HCT116 (cell line): ENCODE measurements around the gene RILPL1. TPM values are rescaled to one million over a fixed set of nuclear protein-coding genes. Genes with fewer than 3 reads are reported as not detected.

Experiments used
- ATAC-seq: fragments of 200-7000 bp; cut with Tn5 transposase; 2 replicates; pipeline ENCODE4 v1.9.1; 2020; ENCODE audit warnings: mild to moderate bottlenecking, moderate library complexity
- BruUV-seq: library from RNA; stranded (reverse); fragments of 400-500 nt; replicated peaks from 2 replicates; lab custom pipeline; 2021; lab: Mats Ljungman, UMichigan
- CTCF ChIA-PET: fragments of 300-600 bp; sonication (Branson Sonifier 250); formaldehyde crosslinking; loops from one replicate; lab custom pipeline; 2021; ENCODE audit warnings: antibody characterized with exemption; lab: Charles Lee
- POLR2A ChIA-PET: fragments of 300-600, 350-600 bp; sonication (Branson Sonifier 250); formaldehyde crosslinking; loops from one replicate; lab custom pipeline; 2021; ENCODE audit warnings: antibody characterized with exemption; lab: Charles Lee
- RAD21 ChIA-PET, 2 experiments: fragments of 300-600 bp; sonication (Branson Sonifier 250); formaldehyde crosslinking; loops; one replicate each; lab custom pipeline; 2023; ENCODE audit warnings: low total read pairs in 2 of 2; ENCODE audit not compliant: uncharacterized antibody in 2 of 2, unreplicated experiment in 2 of 2, low non-redundant PET in 1 of 2; lab: Charles Lee
- DNase-seq: peaks from one replicate; pipeline ENCODE4 v3.0.0-alpha.2; 2010; ENCODE audit warnings: low read depth, low spot score
- H2AFZ ChIP-seq: fragments of 200-600 bp; shearing (Covaris generic), sonication (generic); 2 replicates; pipeline ENCODE4 v1.6.1; 2017; ENCODE audit warnings: low read depth, mixed run types, mixed read lengths, antibody characterized with exemption, low read length; ENCODE audit not compliant: poor library complexity, severe bottlenecking
- H3K27ac ChIP-seq: 2 replicates; pipeline ENCODE4 v1.5.1; 2012; ENCODE audit warnings: low read depth, low read length
- H3K27me3 ChIP-seq: fragments of 200-600 bp; sonication (generic); 2 replicates; pipeline ENCODE4 v1.6.1; 2016; ENCODE audit warnings: mixed run types, low read length, mixed read lengths; ENCODE audit not compliant: insufficient read depth
- H3K36me3 ChIP-seq, 2 experiments: fragments of 200-500 bp in 1 of 2; fragments of 200-600 bp in 1 of 2; sonication (Bioruptor generic) in 1 of 2; sonication (generic) in 1 of 2; 2 replicates each; pipeline versions ENCODE4 v1.5.1 to v1.6.1; 2014 to 2016; ENCODE audit warnings: low read length in 2 of 2, inconsistent platforms in 1 of 2, mixed read lengths in 1 of 2, mixed run types in 1 of 2; ENCODE audit not compliant: insufficient read depth in 2 of 2, control insufficient read depth in 1 of 2
- H3K4me1 ChIP-seq, 2 experiments: fragments of 200-600 bp in 1 of 2; sonication (generic) in 1 of 2; 2 replicates each; pipeline versions ENCODE4 v1.5.1 to v1.6.1; 2012 to 2017; ENCODE audit warnings: low read length in 2 of 2, inconsistent platforms in 1 of 2, mild to moderate bottlenecking in 1 of 2, mixed read lengths in 1 of 2, mixed run types in 1 of 2, moderate library complexity in 1 of 2; ENCODE audit not compliant: insufficient read depth in 2 of 2, control insufficient read depth in 1 of 2
- H3K4me2 ChIP-seq: fragments of 200-600 bp; sonication (generic); 2 replicates; pipeline ENCODE4 v1.6.1; 2017; ENCODE audit warnings: mixed run types, low read length, mixed read lengths
- H3K4me3 ChIP-seq, 2 experiments: fragments of 200-600 bp in 1 of 2; sonication (generic) in 1 of 2; replicated peaks in 1 of 2; 2 replicates each; pipeline ENCODE4 v1.5.1; 2011 to 2016; ENCODE audit warnings: low read length in 2 of 2, control low read depth in 1 of 2, low read depth in 1 of 2, mild to moderate bottlenecking in 1 of 2, mixed read lengths in 1 of 2, mixed run types in 1 of 2
- H3K79me2 ChIP-seq: fragments of 200-600 bp; sonication (generic); 2 replicates; pipeline ENCODE4 v1.6.1; 2017; ENCODE audit warnings: mild to moderate bottlenecking, mixed run types, low read length, moderate library complexity, mixed read lengths; ENCODE audit not compliant: insufficient read depth
- H3K9ac ChIP-seq: fragments of 200-600 bp; sonication (generic); 2 replicates; pipeline ENCODE4 v1.6.1; 2016; ENCODE audit warnings: low read length, mixed read lengths
- H3K9me2 ChIP-seq: fragments of 200-600 bp; sonication (generic), shearing (Covaris generic); 2 replicates; pipeline ENCODE4 v1.6.1; 2017; ENCODE audit warnings: mixed run types, mild to moderate bottlenecking, moderate library complexity; ENCODE audit not compliant: insufficient read depth
- H3K9me3 ChIP-seq, 2 experiments: fragments of 200-500 bp in 1 of 2; fragments of 200-600 bp in 1 of 2; sonication (Bioruptor generic) in 1 of 2; sonication (generic) in 1 of 2; 2 replicates each; pipeline ENCODE4 v1.6.1; 2014 to 2017; ENCODE audit warnings: low read length in 2 of 2, mixed read lengths in 2 of 2, inconsistent platforms in 1 of 2, low read depth in 1 of 2, mild to moderate bottlenecking in 1 of 2, mixed run types in 1 of 2, moderate library complexity in 1 of 2; ENCODE audit not compliant: control insufficient read depth in 1 of 2, insufficient read depth in 1 of 2
- H4K20me1 ChIP-seq: fragments of 200-600 bp; sonication (generic), shearing (Covaris generic); 2 replicates; pipeline ENCODE4 v1.6.1; 2017; ENCODE audit warnings: mixed run types, mild to moderate bottlenecking, moderate library complexity; ENCODE audit not compliant: insufficient read depth
- EGR1 ChIP-seq: IDR thresholded peaks from 2 replicates; pipeline ENCODE4 v1.6.1; 2012; ENCODE audit warnings: low read depth
- ELF1 ChIP-seq: IDR thresholded peaks from 2 replicates; pipeline ENCODE4 v1.6.1; 2012; ENCODE audit warnings: low read depth, borderline replicate concordance
- EZH2 ChIP-seq: fragments of 200-600 bp; sonication (generic); IDR thresholded peaks from 2 replicates; pipeline ENCODE4 v1.6.1; 2017; ENCODE audit warnings: antibody characterized with exemption, mixed run types
- FOSL1 ChIP-seq: IDR thresholded peaks from 2 replicates; pipeline ENCODE4 v1.6.1; 2012; ENCODE audit warnings: low read depth
- RAD21 ChIP-seq: IDR thresholded peaks from 2 replicates; pipeline ENCODE4 v1.6.1; 2012; ENCODE audit warnings: low read depth, mild to moderate bottlenecking
- SIN3A ChIP-seq: IDR thresholded peaks from 2 replicates; pipeline ENCODE4 v1.6.1; 2012; ENCODE audit warnings: low read depth
- SP1 ChIP-seq: IDR thresholded peaks from 2 replicates; pipeline ENCODE4 v1.6.1; 2012; ENCODE audit warnings: low read depth
- SRF ChIP-seq: IDR thresholded peaks from 2 replicates; pipeline ENCODE4 v1.6.1; 2012; ENCODE audit warnings: low read depth
- YY1 ChIP-seq: IDR thresholded peaks from 2 replicates; pipeline ENCODE4 v1.6.1; 2011; ENCODE audit warnings: low read length, low read depth, moderate library complexity, mild to moderate bottlenecking; ENCODE audit not compliant: insufficient replicate concordance; ENCODE audit errors: extremely low read depth
- ZBTB33 ChIP-seq: IDR thresholded peaks from 2 replicates; pipeline ENCODE4 v1.6.1; 2011; ENCODE audit warnings: mild to moderate bottlenecking, low read length, moderate library complexity; ENCODE audit not compliant: insufficient replicate concordance; ENCODE audit errors: extremely low read depth
- ZFX ChIP-seq: fragments of 450-650 bp; IDR thresholded peaks from 2 replicates; pipeline ENCODE4 v1.6.1; 2017
- ZNF274 ChIP-seq: fragments of 200-500 bp; sonication (Bioruptor generic); IDR thresholded peaks from 2 replicates; pipeline ENCODE4 v1.6.1; 2014; ENCODE audit warnings: mild to moderate bottlenecking, low read depth, low read length, inconsistent platforms
- intact Hi-C: fragments of 100-400 bp; cut with micrococcal nuclease; formaldehyde crosslinking; loops from 2 replicates; pipeline ENCODE4 v1.10.0; 2022
- total RNA-seq: library from RNA; stranded (reverse); gene quantifications from one replicate; pipeline ENCODE4 v1.2.1, GENCODE V29; 2021; ENCODE audit not compliant: unreplicated experiment
- TF ChIP-seq, protein P1 (sequence below), 3 experiments: fragments of 200-600 bp in 1 of 3; sonication (generic) in 1 of 3; IDR thresholded peaks in 2 of 3; conservative IDR thresholded peaks in 1 of 3; 2 replicates each; pipeline ENCODE4 v1.5.1; 2012 to 2017; ENCODE audit warnings: low read depth in 2 of 3, low read length in 2 of 3, antibody characterized with exemption in 1 of 3, borderline replicate concordance in 1 of 3, control low read depth in 1 of 3, mild to moderate bottlenecking in 1 of 3, mixed read lengths in 1 of 3, mixed run types in 1 of 3, moderate library complexity in 1 of 3; ENCODE audit not compliant: insufficient read depth in 1 of 3
- TF ChIP-seq, protein P2 (sequence below): IDR thresholded peaks from 2 replicates; pipeline ENCODE4 v1.6.1; 2012; ENCODE audit warnings: low read depth

Gene RILPL1
- total RNA-seq, 1 experiment from 2014 or later = 11.8 TPM

DNA sequence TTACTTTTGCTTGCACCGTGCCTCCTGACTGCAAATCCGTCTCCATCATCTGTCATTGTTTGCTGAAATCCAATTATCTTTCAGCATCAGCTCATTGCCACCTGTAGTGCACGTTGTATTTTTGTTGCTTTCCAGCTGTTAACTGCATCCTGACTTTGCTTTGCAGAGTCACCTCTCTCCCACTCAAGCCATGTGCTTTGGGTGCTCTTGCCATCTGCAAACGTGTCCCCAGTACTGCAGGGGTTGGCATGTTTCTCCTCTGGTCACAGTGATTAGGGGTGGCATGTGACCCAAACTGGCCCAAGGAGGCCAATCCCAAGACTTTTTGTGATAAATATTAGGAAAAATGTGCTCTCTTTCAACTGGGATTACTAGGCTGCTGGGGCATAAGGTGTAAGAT, 40.4 kb upstream of the RILPL1 start:
- Histone ChIP-seq H3K27me3 (no peaks in the 10 kb centered on the region), H3K9me3 (peaks cover 0 to 6% of the 10 kb centered on the region in 2 experiments; a peak in 1 of 4 replicates), H2AFZ (no peak overlapping the region), H3K4me3 (no peak overlapping the region), H3K9ac (no peak overlapping the region), H3K79me2 (no peaks in the 10 kb centered on the region), H3K27ac (no peak overlapping the region), H3K4me2 (no peak overlapping the region), H4K20me1 (no peaks in the 10 kb centered on the region), H3K4me1 (peaks cover 12 to 23% of the 10 kb centered on the region in 2 experiments; a peak in 3 of 4 replicates), H3K36me3 (no peaks in the 10 kb centered on the region), H3K9me2 (no peaks in the 10 kb centered on the region)
- no peak for ATAC-seq
- ChIA-PET POLR2A (no interaction called here), CTCF (interaction anchor here (1.0 kb wide), 1 partner anchor 8 kb away, joined by 5 read pairs; no protein-coding TSS in a partner anchor), RAD21 (no interaction called here)
- TF ChIP-seq ELF1 (no peak), FOSL1 (no peak), ZNF274 (no peak), ZBTB33 (no peak), EZH2 (no peak), ZFX (no peak), YY1 (no peak), SP1 (no peak), SRF (no peak), RAD21 (no peak), SIN3A (no peak), EGR1 (no peak)
- TF ChIP-seq, protein P1, sequence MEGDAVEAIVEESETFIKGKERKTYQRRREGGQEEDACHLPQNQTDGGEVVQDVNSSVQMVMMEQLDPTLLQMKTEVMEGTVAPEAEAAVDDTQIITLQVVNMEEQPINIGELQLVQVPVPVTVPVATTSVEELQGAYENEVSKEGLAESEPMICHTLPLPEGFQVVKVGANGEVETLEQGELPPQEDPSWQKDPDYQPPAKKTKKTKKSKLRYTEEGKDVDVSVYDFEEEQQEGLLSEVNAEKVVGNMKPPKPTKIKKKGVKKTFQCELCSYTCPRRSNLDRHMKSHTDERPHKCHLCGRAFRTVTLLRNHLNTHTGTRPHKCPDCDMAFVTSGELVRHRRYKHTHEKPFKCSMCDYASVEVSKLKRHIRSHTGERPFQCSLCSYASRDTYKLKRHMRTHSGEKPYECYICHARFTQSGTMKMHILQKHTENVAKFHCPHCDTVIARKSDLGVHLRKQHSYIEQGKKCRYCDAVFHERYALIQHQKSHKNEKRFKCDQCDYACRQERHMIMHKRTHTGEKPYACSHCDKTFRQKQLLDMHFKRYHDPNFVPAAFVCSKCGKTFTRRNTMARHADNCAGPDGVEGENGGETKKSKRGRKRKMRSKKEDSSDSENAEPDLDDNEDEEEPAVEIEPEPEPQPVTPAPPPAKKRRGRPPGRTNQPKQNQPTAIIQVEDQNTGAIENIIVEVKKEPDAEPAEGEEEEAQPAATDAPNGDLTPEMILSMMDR (IDR thresholded peaks at IDR 0.05 in 2 of 3, conservative IDR thresholded peaks at IDR 0.05 in 1 of 3; ENCODE audit: borderline replicate concordance in 1 of 3, insufficient read depth in 1 of 3, low read depth in 2 of 3, low read length in 2 of 3) = no peak
- TF ChIP-seq, protein P2, sequence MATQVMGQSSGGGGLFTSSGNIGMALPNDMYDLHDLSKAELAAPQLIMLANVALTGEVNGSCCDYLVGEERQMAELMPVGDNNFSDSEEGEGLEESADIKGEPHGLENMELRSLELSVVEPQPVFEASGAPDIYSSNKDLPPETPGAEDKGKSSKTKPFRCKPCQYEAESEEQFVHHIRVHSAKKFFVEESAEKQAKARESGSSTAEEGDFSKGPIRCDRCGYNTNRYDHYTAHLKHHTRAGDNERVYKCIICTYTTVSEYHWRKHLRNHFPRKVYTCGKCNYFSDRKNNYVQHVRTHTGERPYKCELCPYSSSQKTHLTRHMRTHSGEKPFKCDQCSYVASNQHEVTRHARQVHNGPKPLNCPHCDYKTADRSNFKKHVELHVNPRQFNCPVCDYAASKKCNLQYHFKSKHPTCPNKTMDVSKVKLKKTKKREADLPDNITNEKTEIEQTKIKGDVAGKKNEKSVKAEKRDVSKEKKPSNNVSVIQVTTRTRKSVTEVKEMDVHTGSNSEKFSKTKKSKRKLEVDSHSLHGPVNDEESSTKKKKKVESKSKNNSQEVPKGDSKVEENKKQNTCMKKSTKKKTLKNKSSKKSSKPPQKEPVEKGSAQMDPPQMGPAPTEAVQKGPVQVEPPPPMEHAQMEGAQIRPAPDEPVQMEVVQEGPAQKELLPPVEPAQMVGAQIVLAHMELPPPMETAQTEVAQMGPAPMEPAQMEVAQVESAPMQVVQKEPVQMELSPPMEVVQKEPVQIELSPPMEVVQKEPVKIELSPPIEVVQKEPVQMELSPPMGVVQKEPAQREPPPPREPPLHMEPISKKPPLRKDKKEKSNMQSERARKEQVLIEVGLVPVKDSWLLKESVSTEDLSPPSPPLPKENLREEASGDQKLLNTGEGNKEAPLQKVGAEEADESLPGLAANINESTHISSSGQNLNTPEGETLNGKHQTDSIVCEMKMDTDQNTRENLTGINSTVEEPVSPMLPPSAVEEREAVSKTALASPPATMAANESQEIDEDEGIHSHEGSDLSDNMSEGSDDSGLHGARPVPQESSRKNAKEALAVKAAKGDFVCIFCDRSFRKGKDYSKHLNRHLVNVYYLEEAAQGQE = no peak
- intact Hi-C loops = no loop called here
- no peak for DNase-seq
- no TSS peak for BruUV-seq
